GM21786 (cell line): Measurements from ENCODE around the gene BICD1.
A peak's percentile ranks its signal among the peaks of the same experiment; 100 is the strongest.

Source experiments
- ATAC-seq: cut with Tn5 transposase; IDR thresholded peaks from one replicate; pipeline ENCODE4 v1.9.1; 2021; ENCODE audit not compliant: unreplicated experiment

BICD1 gene

DNA sequence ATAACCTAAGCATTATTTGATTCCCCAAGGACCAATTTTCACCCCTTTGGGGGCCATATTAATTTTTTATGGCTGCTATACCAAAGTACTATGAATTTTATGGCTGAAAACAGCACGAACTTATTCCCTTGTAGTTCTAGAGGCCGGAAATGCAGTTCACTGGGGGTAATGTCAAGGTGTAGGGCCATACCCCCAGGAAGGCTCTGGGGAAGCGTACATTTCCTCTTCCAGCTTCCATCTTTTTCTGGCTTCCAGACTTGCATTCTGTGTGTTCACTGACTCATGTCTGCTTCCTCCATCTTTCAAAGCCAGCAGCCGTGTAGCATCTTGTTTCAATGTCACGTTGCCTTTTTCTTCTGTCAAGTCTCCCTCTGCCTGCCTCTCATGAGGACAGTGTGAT, 133.5 kb downstream of the BICD1 start:
- ATAC-seq: no peak

DNA sequence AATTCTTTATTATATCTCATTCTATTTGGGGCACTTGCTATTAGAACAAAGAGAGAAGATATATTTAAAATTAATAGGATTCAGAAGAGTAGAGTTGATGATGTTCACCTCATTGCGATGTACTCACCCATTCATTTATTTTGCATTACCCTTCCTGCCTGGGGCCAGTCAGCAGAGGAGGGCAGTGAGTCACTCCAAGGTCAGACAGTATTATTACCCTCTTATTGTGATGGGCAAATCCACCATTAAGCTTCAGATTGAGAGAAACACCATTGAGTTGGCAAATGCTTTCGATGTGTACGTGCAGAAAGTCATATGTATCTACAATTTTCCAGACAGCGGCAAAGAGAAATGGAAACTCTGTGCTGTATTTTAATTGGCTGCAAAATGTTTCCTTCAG, 134.2 kb downstream of the BICD1 start:
- ATAC-seq: no peak

GRCh38 chr12:32242641-32243040, 136.0 kb downstream of the BICD1 start:
- no peak for ATAC-seq

- no peak for ATAC-seq
These were observed 141.9 kb downstream of the BICD1 start for GRCh38 chr12:32248441-32249140.

DNA sequence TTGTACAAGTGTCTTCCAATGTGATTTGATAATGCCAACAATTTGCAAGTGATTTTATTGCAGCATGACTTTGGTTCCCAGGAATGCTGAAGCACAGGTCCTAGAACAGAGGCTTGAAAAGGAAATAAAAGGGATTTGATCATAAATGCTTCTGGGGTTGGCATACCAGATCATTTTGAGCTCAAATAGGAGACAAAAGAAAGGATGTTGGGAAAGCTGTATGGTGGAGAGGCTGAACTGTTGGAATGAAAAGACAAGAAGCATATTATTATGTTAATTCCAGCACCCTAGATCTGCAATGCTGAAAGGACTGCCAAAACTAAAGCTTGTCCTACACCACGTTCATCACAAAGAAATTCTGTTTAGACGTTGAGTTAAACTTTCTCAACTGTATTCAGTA, 143.1 kb downstream of the BICD1 start:
- ATAC-seq: no peak

GRCh38 chr12:32252199-32253073, 145.8 kb downstream of the BICD1 start:
- ATAC-seq: peak; percentile 85

DNA sequence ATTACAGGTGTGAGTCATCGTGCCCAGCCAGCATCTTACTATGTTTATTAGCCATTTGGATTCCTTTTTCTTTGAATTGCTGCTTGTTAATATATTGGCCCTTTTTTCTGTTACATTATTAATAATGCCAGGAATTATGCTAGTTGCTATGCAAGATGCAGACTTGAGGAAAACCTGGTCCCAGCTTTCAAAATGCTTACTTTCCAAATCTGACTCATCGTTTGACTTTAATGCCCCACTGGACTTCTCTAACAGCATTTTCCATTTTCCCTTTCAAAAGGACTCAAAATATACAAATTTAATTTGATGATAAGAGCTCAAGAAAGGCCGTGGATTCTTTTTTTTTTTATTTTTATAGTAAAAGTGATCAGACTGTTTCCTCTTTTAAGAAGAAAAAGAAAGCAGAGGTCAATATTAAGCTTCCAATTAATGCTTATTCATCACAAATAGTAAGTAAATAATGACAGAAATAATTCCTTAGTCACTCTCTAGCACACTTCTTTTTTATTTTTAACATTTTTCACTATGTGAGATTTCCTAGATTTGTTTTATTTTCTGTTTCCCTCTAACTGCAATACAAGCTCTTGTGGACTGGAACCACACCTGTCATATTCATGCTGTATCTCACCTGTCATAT, 146.6 kb downstream of the BICD1 start:
- ATAC-seq: no peak

DNA sequence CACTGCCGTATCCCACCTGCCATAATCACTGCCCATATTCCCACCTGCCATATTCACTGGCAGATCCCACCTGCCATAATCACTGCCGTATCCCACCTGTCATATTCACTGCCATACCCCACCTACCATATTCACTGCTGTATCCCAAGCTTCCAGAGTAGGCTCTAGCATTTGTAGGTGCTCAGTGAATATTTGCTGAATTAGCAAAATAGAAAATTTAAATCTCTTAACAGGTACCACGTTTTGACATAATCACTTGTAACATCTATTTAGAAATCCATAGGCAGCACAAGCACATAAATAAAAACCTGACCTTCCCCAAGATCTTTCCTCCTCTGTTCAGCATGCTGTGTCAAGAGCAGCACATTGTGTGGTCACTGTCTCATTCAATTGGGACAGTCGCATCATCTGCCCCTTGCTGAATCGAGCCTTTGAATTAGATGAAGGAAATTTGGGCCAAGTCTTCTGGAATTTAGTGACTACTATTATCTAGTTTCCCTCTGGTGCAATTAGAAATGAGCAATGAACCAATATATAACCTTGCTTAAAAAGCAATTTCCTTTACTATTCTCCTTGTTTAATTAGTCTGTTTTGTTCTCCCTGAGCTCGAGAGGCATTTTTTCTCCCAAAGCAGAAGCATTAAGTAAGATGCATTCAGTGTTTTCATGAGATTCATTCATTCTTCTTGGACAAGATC, 147.8 kb downstream of the BICD1 start:
- no peak for ATAC-seq

GRCh38 chr12:32255588-32255987, 148.9 kb downstream of the BICD1 start:
- no peak for ATAC-seq

DNA sequence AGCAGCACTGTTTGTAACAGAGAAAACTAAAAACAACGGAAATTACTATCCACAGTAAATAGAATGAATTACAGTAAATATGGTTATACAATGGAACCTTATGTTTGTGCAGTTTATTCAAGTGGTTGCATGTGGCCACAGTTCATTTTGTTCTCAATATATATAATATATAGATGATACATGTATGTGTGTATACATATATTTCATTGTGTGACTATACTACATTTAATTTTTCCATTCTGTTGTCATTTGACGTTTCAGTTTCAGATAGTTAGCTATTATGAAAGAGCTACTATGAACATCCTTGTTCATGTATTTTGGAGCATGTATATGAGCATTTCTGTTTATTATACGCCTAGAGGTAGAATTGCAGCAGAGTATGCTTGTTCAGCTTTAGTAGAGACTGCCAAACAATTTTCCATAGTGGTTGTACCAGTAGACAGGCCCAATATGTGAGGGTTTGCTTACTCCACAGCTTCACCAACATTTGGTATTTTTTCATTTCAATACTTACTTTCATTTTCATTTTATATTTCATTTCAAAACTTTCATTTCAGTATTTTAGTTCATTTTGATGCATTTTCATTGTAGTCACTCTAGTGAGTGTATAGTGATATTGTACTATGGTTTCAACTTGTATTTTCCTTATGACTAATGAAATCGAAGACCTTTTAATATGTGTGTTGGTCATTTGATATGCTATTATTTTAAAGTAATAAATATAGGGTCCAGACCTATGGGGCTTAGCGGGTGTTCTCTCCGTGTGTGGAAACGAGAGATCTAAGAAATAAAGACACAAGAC, 151.2 kb downstream of the BICD1 start:
- ATAC-seq: no peak

DNA sequence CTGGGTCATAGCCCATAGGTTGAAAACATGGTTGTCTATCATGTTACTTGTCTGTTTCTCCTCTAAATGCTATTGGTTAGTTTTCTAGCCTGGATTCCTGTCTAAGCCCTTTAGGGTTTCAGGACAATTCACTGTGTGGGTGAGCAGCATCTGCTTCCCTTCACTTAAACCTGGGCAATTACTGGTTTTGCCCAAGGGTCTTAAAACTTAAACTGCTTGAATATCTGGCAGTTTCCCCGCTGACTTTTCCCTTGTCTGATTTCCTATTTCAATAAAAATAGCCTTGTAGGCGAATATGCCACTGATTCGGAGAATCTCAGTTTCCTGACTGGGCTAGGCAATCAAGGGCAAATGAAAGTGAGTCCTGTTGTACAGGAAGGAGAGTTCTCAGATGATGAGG, 154.0 kb downstream of the BICD1 start:
- no peak for ATAC-seq

DNA sequence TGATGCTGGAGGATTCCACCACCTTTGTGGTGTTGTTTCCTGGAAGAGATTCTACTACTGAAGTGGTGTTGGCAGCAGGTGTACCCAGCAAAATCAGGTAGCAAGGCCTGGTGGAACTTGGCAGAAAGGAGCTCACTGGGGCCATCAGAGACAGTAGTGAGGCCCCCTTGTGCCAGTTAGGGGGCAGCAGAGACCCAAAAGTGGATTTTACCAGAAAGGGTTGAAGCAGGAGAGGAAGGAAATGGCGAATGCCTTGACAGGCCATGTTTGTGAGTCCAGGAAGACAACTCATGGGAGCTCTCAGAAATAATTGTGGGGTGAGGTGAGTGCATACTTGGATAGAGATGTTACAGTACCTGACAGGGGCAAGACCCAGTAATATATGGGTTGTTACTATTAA, 155.0 kb downstream of the BICD1 start:
- ATAC-seq: no peak

GRCh38 chr12:32264961-32265360, 158.3 kb downstream of the BICD1 start:
- peak; percentile 76 for ATAC-seq

- no peak for ATAC-seq
These were observed 158.8 kb downstream of the BICD1 start for GRCh38 chr12:32265456-32265855.

DNA sequence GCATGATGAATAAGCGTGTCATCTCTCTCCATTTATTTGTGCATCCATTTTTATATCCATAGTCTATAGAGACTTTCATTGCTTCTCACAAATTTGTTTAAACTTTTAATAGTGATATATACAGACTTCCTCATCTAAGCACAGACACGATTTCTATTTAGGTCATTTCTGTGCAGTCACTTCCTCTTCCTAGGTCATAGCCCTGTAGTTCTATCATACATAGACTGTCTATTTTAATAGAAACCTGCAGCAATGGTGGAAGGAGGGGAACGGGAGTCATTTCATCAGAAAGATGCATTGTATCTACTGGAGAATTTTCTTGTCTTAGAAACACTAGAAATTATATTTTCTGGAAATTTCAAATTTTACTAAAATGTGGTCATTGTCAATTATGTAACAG, 159.3 kb downstream of the BICD1 start:
- no peak for ATAC-seq

GRCh38 chr12:32266756-32267155, 160.1 kb downstream of the BICD1 start:
- ATAC-seq: no peak

DNA sequence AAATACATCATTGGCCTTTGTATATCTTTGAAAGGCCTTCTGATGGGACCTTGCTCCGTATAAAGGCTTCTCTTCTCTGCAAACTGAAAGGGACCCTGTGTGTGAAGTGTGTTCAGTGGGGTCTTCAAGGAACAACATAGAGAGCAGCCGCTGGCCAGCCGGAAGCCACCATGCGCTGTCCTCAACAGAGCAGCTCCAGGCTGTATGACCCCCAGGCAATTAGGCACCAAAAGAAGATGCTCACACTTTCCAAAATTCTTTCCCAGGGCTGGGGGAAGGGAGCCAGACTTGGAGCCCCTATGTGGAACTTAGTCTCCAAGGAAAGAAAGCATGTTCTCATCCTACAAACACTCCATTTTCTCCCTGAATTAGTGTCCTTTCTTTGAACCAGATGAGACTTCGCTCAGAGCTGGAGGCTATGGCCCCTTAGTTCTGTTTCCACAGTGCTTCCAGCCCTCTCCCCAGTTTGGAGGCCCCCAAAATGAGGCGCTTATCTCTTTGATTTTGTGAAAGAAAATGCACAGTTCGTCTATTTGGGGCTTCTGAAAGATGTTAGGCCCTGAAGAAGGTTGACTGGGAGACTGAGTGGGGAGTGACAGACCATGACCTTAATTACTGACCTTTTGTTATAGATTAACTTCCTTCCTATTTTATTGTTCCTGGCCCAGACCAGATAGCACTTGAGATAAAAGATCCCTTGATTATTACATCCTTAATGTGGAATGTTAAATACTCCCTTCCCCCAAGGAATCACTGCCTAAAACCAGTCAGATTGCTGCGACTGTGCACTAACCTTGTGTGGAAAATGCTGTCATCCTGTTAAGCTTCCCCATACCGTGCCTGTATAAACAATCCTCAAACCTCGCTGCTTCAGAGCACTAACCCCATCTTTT, 164.4 kb downstream of the BICD1 start:
- no peak for ATAC-seq

GRCh38 chr12:32272465-32272864, 165.8 kb downstream of the BICD1 start:
- ATAC-seq: peak; percentile 18

GRCh38 chr12:32273063-32273522, 166.4 kb downstream of the BICD1 start:
- peak; percentile 56 for ATAC-seq
